HG03108 (cell line): ENCODE measurements around the gene TWIST2.

Experiments
- ATAC-seq: cut with Tn5 transposase; IDR thresholded peaks from one replicate; pipeline ENCODE4 v1.9.1; 2021; ENCODE audit warnings: moderate library complexity; ENCODE audit not compliant: unreplicated experiment

Gene TWIST2

DNA sequence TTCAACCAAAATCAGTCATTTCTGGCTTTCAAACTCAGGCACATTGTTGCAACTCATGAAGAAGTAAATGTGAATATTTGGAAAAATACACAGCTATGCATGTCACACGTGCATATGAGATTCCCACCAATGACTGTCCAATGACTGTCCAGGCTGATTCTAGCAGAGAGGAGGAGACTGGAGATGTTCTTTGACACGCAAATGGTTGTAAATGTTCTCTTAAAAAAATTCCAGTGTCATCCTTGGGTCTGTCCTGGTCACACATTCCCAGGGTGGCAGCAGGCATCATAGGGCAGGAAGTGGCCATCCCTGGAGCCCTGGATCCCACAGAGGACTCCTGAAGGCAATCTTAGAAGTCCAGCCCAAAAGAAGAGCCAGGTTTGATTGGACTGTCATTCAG is 40.9 kb downstream of the TWIST2 start:
- no peak for ATAC-seq

- no peak for ATAC-seq
Observed at GRCh38 chr2:238890131-238890530, 42.2 kb downstream of the TWIST2 start.

GRCh38 chr2:238890618-238891456 is 43.0 kb downstream of the TWIST2 start:
- ATAC-seq, result no peak

DNA sequence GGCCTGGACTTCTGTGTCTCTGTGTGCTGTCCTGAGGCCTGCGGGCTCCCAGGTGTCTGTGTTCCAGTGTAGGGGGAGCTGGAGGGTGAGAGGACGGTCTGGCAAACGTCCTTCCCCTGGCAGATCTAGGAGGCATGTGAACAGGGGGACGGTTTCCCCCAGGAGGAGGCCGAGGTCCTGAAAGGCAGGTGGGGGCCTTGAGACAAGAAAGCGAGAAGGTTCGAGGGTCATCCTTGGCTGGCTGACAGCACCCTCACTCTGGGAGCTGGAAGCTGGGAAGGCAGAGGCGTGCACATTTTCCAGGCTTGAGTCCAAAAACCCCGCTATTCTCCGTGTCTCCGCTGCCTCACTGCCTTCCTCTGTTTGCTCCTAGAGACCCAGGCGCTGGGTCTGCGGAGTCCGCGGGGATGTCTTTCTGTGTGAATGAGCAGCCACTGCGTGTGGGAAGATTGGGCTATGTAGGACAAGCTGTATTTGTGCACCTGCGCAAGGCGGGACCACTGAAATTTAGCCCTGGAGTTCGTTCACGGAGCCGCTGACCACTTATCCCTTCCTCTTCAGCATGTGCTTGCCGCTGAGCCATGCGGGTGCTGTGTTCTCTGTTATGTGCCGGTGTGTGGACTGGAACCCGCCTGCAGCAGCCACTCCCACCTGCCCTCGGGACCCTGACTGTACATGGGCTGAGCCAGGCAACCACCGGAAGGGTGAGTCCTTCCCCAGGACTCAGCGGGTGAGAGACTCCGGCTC is 43.7 kb downstream of the TWIST2 start:
- ATAC-seq, result no peak

GRCh38 chr2:238892204-238892500 is 44.3 kb downstream of the TWIST2 start:
- no peak for ATAC-seq

- ATAC-seq, result no peak
Observed at GRCh38 chr2:238892796-238893195, 44.9 kb downstream of the TWIST2 start.

DNA sequence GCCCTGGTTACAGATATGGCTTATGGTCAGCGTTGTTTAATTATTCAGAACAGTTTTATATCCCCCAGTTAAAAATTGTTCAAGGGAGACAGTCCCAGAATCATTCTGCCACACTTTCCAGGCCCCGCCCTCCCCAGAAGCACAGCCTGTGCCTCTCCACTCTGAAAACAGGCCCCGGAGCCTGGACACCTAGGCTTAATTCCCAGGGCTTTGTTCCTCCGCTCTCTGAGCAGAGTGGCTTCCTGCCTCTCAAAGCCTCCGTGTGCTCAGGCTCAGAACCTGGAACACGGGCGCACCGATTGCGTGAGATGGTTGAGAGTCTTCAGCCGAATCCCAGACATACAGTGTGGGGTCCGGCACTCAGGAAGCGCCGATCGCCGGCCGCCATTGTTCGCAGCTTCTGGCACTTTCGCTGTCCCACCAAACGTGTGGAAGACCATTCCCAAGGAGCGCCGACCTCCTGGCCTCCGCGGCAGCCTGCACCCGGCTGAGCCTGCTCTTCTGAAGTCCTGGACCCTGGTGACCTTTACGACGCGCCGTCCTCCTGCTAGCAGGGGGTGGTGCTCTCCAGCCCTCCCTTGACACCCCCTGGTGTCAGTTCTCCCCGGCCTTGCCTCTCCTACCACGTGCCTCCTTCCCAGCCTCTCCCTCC is 45.6 kb downstream of the TWIST2 start:
- no peak for ATAC-seq

GRCh38 chr2:238894226-238894949 is 46.5 kb downstream of the TWIST2 start:
- ATAC-seq, result no peak

GRCh38 chr2:238894950-238895298 is 47.0 kb downstream of the TWIST2 start:
- no peak for ATAC-seq

DNA sequence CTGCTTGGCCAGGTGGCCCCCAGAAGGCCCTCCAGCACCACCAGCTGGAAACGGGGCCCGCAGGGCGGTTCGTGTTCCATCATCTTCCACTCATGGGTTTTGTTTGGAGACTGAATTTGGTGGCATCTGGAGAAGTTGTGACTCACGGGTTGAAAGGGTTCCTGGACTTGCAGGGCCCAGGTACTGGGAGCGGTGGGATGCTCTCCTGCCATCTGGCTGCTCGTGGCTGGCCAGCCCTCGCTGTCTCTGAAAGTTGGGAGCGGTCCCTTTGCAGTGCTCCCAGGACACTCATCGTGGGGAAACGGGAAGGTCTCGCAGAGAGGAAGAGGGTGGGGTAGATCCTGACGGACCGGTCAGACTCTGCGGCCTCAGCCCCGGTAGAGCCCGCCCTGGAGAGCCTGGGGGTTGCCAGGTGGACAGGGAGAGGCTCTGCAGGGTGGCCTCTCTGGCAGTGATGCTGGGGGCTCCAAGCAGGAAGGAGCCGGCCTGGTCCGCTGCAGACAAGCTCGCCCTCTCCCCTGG is 47.5 kb downstream of the TWIST2 start:
- ATAC-seq, result no peak

GRCh38 chr2:238895891-238896600 is 48.2 kb downstream of the TWIST2 start:
- no peak for ATAC-seq

DNA sequence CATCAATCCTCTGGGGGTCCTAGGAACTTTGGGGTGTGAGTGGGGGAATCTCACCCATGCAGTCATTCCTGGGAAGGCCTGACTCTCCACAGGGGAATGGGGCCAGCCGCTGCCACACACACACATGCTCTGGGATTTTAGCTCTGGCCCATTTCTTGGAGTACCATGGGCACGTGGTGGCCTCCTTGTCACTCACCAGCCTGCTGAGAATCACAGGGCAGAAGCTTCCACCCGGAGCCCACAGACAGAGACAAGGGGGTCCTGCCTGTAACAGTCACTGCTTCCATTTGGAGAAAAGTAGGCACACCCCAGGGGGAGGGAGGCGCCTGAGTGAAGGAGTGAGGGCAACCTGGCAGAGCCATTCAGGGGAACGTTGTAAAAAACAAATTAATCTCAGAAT is 48.8 kb downstream of the TWIST2 start:
- no peak for ATAC-seq

GRCh38 chr2:238897122-238897880 is 49.4 kb downstream of the TWIST2 start:
- no peak for ATAC-seq

DNA sequence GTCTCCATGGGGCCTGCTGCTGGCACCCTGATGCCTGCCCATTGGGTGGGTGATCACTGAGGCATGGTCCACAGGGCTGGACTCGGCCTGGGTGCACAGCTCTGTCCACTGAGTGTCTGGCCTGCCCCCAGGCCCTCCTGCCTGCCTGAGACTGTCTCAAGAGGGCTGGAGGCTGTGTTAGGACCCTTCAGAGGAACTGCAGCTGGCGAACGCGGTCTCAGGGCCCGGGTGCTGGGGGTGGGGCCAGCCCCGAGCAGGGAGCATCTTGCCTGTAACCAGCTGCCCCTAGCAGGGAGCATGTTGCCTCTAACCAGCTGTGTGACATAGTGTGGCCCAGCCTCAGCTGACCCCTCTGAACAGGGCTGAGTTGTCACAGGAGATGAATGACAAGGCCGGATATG is 50.0 kb downstream of the TWIST2 start:
- ATAC-seq, result no peak

- ATAC-seq, result no peak
Observed at GRCh38 chr2:238898534-238899281, 50.8 kb downstream of the TWIST2 start.

- ATAC-seq, result no peak
Observed at GRCh38 chr2:238899386-238899785, 51.5 kb downstream of the TWIST2 start.

GRCh38 chr2:238900511-238900910 is 52.6 kb downstream of the TWIST2 start:
- no peak for ATAC-seq

DNA sequence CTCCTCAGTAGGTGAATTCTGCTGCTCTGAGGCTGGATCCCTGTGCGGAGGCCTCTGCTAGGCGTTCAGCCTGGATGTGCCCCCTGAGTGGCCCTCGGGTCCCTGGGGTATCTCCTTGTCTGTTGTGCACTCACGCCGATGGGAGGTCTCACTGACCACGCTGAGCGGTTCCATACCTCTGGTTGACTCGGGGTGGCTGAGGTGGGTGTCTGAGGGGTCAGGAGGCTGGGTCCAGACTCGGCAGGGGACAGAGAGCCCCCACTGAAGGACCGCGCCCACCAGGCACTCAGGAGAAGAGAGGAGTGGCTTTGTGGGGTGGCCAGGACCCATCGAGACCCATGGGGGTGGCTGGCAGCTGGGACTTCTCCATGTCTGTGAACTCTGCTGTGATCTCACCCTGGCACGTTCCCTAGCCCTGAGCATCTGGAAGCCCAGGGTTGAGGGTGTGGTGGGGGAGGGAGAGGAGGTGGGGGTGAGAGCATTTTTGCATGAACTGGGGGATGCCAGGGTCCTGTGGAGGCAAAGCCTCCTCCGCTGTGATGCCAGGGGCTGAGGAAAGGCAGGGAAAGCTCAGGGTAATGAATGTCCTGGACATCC is 53.7 kb downstream of the TWIST2 start:
- ATAC-seq, result no peak

GRCh38 chr2:238902285-238902684 is 54.4 kb downstream of the TWIST2 start:
- ATAC-seq, result no peak
